Activated CD4-positive, alpha-beta T cell treated with anti-CD3 and anti-CD28 coated beads, Interleukin-2, amount 50 U/mL, for 48 hours (primary cell): ENCODE results near the gene SERBP1.
"Not testable (repeated sequence)": the region's sequence is repeated elsewhere in the genome, so short reads cannot be mapped to it uniquely, and the experiment has no call there.

Experiments used
- DNase-seq, 2 experiments: peaks; one replicate each; pipeline ENCODE4 v3.0.0-alpha.2; 2020

The SERBP1 gene

GRCh38 chr1:67430358-67431155 is at the start of gene SERBP1:
SERBP1 (minus strand) TSS chr1:67430402; CDS start chr1:67430300, 102 bp downstream.
- peak; percentile 90 to 95 for DNase-seq

- DNase-seq = peak; percentile 17 to 35
These were observed 49.1 kb upstream of the SERBP1 start for GRCh38 chr1:67479146-67479891.

- no peak for DNase-seq
These were observed 46.7 kb upstream of the SERBP1 start for GRCh38 chr1:67476906-67477305.

- DNase-seq = no peak
These were observed 45.8 kb upstream of the SERBP1 start for GRCh38 chr1:67476006-67476482.

- DNase-seq = no peak
These were observed 41.9 kb upstream of the SERBP1 start for GRCh38 chr1:67472056-67472455.

- no peak for DNase-seq
These were observed 39.2 kb upstream of the SERBP1 start for GRCh38 chr1:67469431-67469830.

GRCh38 chr1:67468066-67468718 is 38.0 kb upstream of the SERBP1 start:
- DNase-seq = no peak

- DNase-seq = no peak
These were observed 35.2 kb upstream of the SERBP1 start for GRCh38 chr1:67465375-67465774.

- no peak for DNase-seq
These were observed 34.5 kb upstream of the SERBP1 start for GRCh38 chr1:67464746-67465145.

GRCh38 chr1:67464058-67464457 is 33.9 kb upstream of the SERBP1 start:
- no peak for DNase-seq

GRCh38 chr1:67463298-67463955 is 33.2 kb upstream of the SERBP1 start:
- DNase-seq = no peak

GRCh38 chr1:67460676-67461500 is 30.7 kb upstream of the SERBP1 start:
- DNase-seq = no peak

- no peak for DNase-seq
These were observed 28.9 kb upstream of the SERBP1 start for GRCh38 chr1:67459068-67459467.

GRCh38 chr1:67458663-67459062 is 28.5 kb upstream of the SERBP1 start:
- no peak for DNase-seq

- DNase-seq = no peak
These were observed 27.0 kb upstream of the SERBP1 start for GRCh38 chr1:67457247-67457646.

- DNase-seq = no peak
These were observed 21.6 kb upstream of the SERBP1 start for GRCh38 chr1:67451815-67452214.

- DNase-seq = no peak
These were observed 21.2 kb upstream of the SERBP1 start for GRCh38 chr1:67451356-67451755.

- DNase-seq = no peak
These were observed 16.7 kb upstream of the SERBP1 start for GRCh38 chr1:67446893-67447292.

GRCh38 chr1:67446014-67446413 is 15.8 kb upstream of the SERBP1 start:
- DNase-seq = not testable (repeated sequence)

- no peak for DNase-seq
These were observed 11.6 kb upstream of the SERBP1 start for GRCh38 chr1:67441739-67442281.

GRCh38 chr1:67441183-67441582 is 11.0 kb upstream of the SERBP1 start:
- DNase-seq = peak; percentile 76 to 82

GRCh38 chr1:67440339-67440738 is 10.1 kb upstream of the SERBP1 start:
- DNase-seq = no peak
